Lower leg skin (tissue), 3 donors: Measurements from ENCODE around the gene ULK3.

ENCODE experiments used
- CTCF ChIP-seq, 3 donors: fragments of 450-650 bp; IDR thresholded peaks; one replicate each; pipeline ENCODE4 v1.5.1; 2016; ENCODE audit warnings: antibody characterized with exemption in 3 of 3, mild to moderate bottlenecking in 3 of 3, moderate library complexity in 2 of 3
- POLR2A ChIP-seq, 2 donors: fragments of 450-650 bp; IDR thresholded peaks; one replicate each; pipeline ENCODE4 v1.6.1; 2016 to 2017; ENCODE audit warnings: antibody characterized with exemption in 2 of 2, mild to moderate bottlenecking in 1 of 2, moderate library complexity in 1 of 2

GRCh38 chr15:74808078-74808839 is 34.7 kb downstream of the ULK3 start:
- TF ChIP-seq CTCF (IDR thresholded peaks at IDR 0.05), result no peak
- no peak for TF ChIP-seq POLR2A (IDR thresholded peaks at IDR 0.05)
